HG02938 (cell line): Measurements from ENCODE around the gene MASP1.

Experiments used
- ATAC-seq: cut with Tn5 transposase; IDR thresholded peaks from one replicate; pipeline ENCODE4 v1.9.1; 2021; ENCODE audit warnings: mild to moderate bottlenecking, moderate library complexity; ENCODE audit not compliant: unreplicated experiment

The MASP1 gene

GRCh38 chr3:187293516-187294430, 2.2 kb upstream of the MASP1 start:
- no peak for ATAC-seq

- no peak for ATAC-seq
These were observed 1.3 kb upstream of the MASP1 start for GRCh38 chr3:187292631-187293515.

GRCh38 chr3:187292181-187292580, 644 bp upstream of the MASP1 start:
- no peak for ATAC-seq

- no peak for ATAC-seq
These were observed 481 bp downstream of the MASP1 start for GRCh38 chr3:187291001-187291511.

DNA sequence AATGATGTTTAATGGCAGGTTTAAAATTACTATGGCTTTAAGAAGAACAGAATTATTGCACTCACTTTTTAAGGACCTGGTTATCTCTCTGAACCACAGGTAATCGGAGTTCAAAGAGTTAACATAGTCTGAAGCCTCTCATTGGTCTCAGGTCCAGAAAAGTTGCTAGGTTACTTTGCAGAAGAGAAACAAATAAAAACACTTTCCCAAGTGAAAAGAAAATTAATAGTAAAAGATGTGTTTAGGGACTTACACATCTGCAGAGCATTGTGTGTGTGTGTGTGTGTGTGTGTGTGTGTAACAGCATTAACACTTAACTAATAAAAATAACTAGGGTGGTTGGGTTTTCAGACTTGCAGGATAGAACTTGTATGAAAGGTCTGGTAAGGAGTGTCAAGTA, 1.0 kb downstream of the MASP1 start:
- ATAC-seq: no peak

GRCh38 chr3:187288855-187289605, 2.5 kb downstream of the MASP1 start:
- ATAC-seq: no peak

GRCh38 chr3:187288131-187288854, 3.2 kb downstream of the MASP1 start:
- ATAC-seq: no peak

- no peak for ATAC-seq
These were observed 4.3 kb downstream of the MASP1 start for GRCh38 chr3:187287256-187287655.

DNA sequence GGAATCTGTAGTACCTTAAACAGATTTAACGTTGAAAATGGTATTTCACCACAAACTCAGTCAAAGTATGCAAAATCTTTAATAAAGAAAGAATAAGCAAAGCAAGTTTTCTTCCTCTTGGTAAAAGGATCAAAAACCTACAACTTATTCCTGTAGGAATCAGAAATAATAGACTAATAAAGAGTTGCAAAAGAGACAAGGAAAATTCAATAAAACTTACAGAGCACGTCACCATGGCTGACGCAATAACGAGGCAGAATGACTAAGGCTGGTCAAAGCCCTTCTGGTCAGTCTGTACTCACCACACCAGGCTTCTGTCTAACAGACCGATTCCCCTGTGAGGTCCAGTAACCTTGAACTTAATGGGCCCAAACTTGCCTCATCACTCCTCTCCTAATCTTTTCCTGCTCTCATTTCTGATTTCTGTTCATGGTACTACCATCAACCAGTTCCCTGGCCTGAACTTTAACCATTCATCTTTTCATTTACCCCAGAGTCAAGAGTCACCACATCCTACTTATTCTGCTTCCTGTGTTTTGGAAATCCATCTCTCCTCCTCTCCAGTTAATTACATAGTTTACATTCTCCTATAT, 5.0 kb downstream of the MASP1 start:
- no peak for ATAC-seq

GRCh38 chr3:187281191-187281714, 10.3 kb downstream of the MASP1 start:
- no peak for ATAC-seq

GRCh38 chr3:187280644-187281043, 10.9 kb downstream of the MASP1 start:
- no peak for ATAC-seq

DNA sequence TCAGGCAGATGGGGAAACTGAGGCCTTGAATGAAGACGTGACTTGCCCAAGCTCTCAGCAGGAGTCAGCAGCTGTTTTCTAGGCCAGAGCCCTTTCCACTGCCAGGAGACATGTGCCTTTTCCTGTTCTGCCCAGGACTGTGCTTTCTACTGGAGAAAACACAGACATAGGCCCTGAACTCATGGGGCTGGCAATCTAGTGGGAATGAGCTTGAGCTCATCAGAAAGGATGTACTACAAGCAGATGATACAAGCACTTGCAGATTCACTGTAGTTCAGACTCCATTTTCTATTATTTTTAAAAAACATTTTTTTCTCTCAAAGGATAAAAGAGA, 14.4 kb downstream of the MASP1 start:
- ATAC-seq: no peak

DNA sequence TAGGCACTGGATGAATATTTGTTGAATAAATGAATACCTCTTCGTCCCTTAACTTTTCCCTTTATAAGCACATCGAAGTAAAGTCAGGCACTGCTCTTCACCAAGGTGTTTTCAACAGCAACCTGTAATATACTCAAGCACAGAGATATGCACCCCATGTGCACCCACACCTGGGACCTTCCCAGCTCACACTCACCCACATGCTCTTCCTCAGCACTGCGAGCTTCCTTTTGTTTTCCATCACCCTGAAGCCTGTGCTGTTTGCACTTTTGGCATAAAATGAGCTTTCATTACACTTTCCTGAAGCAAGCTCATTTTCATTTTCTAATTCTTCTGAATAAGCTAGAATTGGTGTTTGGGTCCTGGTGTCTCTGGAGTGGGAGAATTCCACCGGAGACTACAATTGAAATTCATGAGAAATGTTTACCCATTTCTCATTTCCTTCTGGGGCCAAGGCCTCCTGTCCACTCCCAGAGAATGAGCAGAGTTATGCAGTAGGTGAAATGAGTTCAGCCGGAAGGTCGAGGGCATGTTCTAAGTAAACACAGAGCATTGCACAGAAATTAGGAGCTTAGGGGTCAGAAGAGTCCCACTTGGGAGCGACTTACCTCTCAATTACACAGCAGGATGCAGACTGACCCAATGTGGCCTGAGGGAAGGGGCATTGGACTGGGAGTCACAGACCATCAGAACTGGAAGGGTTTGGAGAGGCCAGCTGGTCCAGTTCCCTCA, 15.0 kb downstream of the MASP1 start:
- ATAC-seq: no peak

- no peak for ATAC-seq
These were observed 16.6 kb downstream of the MASP1 start for GRCh38 chr3:187274977-187275338.

- no peak for ATAC-seq
These were observed 17.1 kb downstream of the MASP1 start for GRCh38 chr3:187274315-187274976.

- ATAC-seq: no peak
These were observed 20.0 kb downstream of the MASP1 start for GRCh38 chr3:187271582-187271981.

GRCh38 chr3:187269486-187269885, 22.1 kb downstream of the MASP1 start:
- no peak for ATAC-seq

GRCh38 chr3:187267306-187267705, 24.2 kb downstream of the MASP1 start:
- no peak for ATAC-seq

GRCh38 chr3:187266691-187267090, 24.8 kb downstream of the MASP1 start:
- no peak for ATAC-seq
